ENCODE measurements around the gene OR2B3.

OR2B3 gene

DNA sequence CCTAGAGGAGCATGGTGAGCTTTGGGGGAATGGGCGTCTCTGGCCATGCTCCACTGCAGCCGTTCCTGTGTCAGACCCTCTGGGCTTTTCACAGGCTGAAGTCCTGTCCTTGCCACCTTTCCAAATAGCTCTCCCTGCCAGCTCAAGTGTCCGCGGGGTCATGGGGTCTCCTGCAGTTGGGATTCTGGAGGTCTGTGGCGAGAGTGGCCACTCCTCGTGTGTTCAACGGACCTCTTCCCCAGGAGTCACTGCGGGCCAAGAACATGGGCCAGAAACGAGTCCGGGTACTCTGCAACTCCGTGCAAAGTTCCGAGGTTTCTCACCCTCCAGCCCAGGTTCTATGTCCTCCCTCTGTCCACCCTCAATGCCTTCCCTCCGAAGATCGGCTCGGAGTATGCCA lies 4.7 kb downstream of the OR2B3 start:
- H3K4me2 ChIP-seq (ENCODE audit: low read depth, low read length, poor library complexity, severe bottlenecking), result no peak overlapping the region
- no peaks in the 10 kb centered on the region for H4K20me1 ChIP-seq (ENCODE audit: low read depth, low read length)
- H3K27ac ChIP-seq (ENCODE audit: low read depth, low read length), result no peak overlapping the region
- no peaks in the 10 kb centered on the region for H3K9me3 ChIP-seq (ENCODE audit: insufficient read depth, low read length)
- no peaks in the 10 kb centered on the region for H3K9me2 ChIP-seq (replicated peaks; ENCODE audit: insufficient read depth, low read length)
- no peaks in the 10 kb centered on the region for H3K36me3 ChIP-seq (ENCODE audit: low read length)
- no peak overlapping the region for H3K9ac ChIP-seq (ENCODE audit: low read length)
- no peaks in the 10 kb centered on the region for H3K27me3 ChIP-seq (ENCODE audit: low read length)
- no peak overlapping the region for H2AFZ ChIP-seq (ENCODE audit: low read depth, low read length, severe bottlenecking)
- no peak overlapping the region for H3K4me3 ChIP-seq (ENCODE audit: insufficient read depth, low read length, poor library complexity, severe bottlenecking)
- TF ChIP-seq CTCF (IDR thresholded peaks at IDR 0.05; ENCODE audit: insufficient read depth, low read length, poor library complexity, severe bottlenecking) (no peak), EZH2phosphoT487 (conservative IDR thresholded peaks at IDR 0.05; ENCODE audit: low read length) (no peak)
- H3F3A ChIP-seq (ENCODE audit: insufficient read depth), result no peaks in the 10 kb centered on the region
- H3K79me2 ChIP-seq (ENCODE audit: insufficient read depth, low read length), result no peaks in the 10 kb centered on the region

DNA sequence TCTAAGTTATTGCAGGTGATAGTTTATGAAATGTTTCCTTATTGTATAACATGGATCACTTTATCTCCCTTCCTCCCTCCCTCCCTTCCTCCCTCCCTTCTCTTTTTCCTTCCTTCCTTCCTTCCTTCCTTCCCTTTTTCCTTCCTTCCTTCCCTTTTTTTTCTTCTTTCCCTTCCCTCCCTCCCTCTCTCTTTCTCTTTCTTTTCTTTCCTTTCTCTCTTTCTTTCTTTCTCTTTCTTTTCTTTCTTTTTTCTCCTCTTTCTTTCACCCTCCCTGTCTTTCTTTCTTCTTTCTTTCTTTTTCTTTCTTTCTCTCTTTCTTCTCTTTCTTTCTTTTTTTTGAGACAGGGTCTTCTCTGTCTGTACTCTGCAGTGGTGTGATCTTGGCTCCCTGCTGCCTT lies 5.8 kb downstream of the OR2B3 start:
- H4K20me1 ChIP-seq (ENCODE audit: low read depth, low read length), result no peaks in the 10 kb centered on the region
- H3K9me3 ChIP-seq (ENCODE audit: insufficient read depth, low read length), result no peaks in the 10 kb centered on the region
- H3K27me3 ChIP-seq (ENCODE audit: low read length), result no peaks in the 10 kb centered on the region
- H3K27ac ChIP-seq (ENCODE audit: low read depth, low read length), result no peak overlapping the region
- H3K4me3 ChIP-seq (ENCODE audit: insufficient read depth, low read length, poor library complexity, severe bottlenecking), result no peak overlapping the region
- TF ChIP-seq EZH2phosphoT487 (conservative IDR thresholded peaks at IDR 0.05; ENCODE audit: low read length) (no peak), CTCF (IDR thresholded peaks at IDR 0.05; ENCODE audit: insufficient read depth, low read length, poor library complexity, severe bottlenecking) (no peak)
- H3K36me3 ChIP-seq (ENCODE audit: low read length), result no peaks in the 10 kb centered on the region
- no peaks in the 10 kb centered on the region for H3K9me2 ChIP-seq (replicated peaks; ENCODE audit: insufficient read depth, low read length)
- H3K9ac ChIP-seq (ENCODE audit: low read length), result no peak overlapping the region
- no peaks in the 10 kb centered on the region for H3K79me2 ChIP-seq (ENCODE audit: insufficient read depth, low read length)
- no peak overlapping the region for H3K4me2 ChIP-seq (ENCODE audit: low read depth, low read length, poor library complexity, severe bottlenecking)
- no peaks in the 10 kb centered on the region for H3F3A ChIP-seq (ENCODE audit: insufficient read depth)
- H2AFZ ChIP-seq (ENCODE audit: low read depth, low read length, severe bottlenecking), result no peak overlapping the region

DNA sequence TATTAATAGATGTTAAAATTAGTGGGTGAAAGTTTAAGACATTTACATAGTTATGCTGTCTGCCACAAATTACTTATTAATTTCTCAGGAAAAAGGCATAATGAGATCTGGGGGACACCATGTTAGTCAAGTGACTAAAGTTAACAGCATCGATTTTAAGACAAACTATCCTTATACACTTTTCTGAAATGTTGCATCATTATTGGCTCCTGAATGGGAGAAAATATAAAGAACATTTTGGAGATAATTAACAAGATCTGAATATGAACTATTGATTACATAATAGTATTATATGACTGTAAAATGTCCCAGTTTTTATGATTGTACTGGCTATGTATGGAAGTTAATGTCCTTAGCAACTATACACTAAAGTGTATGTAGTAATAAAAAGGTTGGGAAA lies 7.9 kb downstream of the OR2B3 start:
- TF ChIP-seq CTCF (IDR thresholded peaks at IDR 0.05; ENCODE audit: insufficient read depth, low read length, poor library complexity, severe bottlenecking) (no peak), EZH2phosphoT487 (conservative IDR thresholded peaks at IDR 0.05; ENCODE audit: low read length) (no peak)
- H3K4me2 ChIP-seq (ENCODE audit: low read depth, low read length, poor library complexity, severe bottlenecking), result no peak overlapping the region
- no peaks in the 10 kb centered on the region for H3K9me2 ChIP-seq (replicated peaks; ENCODE audit: insufficient read depth, low read length)
- no peaks in the 10 kb centered on the region for H3K9me3 ChIP-seq (ENCODE audit: insufficient read depth, low read length)
- no peaks in the 10 kb centered on the region for H3K27me3 ChIP-seq (ENCODE audit: low read length)
- H2AFZ ChIP-seq (ENCODE audit: low read depth, low read length, severe bottlenecking), result no peak overlapping the region
- H3K4me3 ChIP-seq (ENCODE audit: insufficient read depth, low read length, poor library complexity, severe bottlenecking), result no peak overlapping the region
- H3K27ac ChIP-seq (ENCODE audit: low read depth, low read length), result no peak overlapping the region
- H3K36me3 ChIP-seq (ENCODE audit: low read length), result no peaks in the 10 kb centered on the region
- no peaks in the 10 kb centered on the region for H4K20me1 ChIP-seq (ENCODE audit: low read depth, low read length)
- no peak overlapping the region for H3K9ac ChIP-seq (ENCODE audit: low read length)
- H3K79me2 ChIP-seq (ENCODE audit: insufficient read depth, low read length), result no peaks in the 10 kb centered on the region
- H3F3A ChIP-seq (ENCODE audit: insufficient read depth), result no peaks in the 10 kb centered on the region

All from SU-DHL-6 (cell line).